ENCODE results near the gene AGXT.

The AGXT gene

GRCh38 chr2:240900141-240900860 is 31.7 kb downstream of the AGXT start:
- H3K27me3 ChIP-seq (ENCODE audit: low read depth, low read length): no peaks in the 10 kb centered on the region
- H3K4me1 ChIP-seq (ENCODE audit: low read length): no peaks in the 10 kb centered on the region
- no peak overlapping the region for H3K27ac ChIP-seq (ENCODE audit: low read length)
- no peak overlapping the region for H3K4me3 ChIP-seq (ENCODE audit: low read length)
- no peak for TF ChIP-seq EZH2phosphoT487 (IDR thresholded peaks at IDR 0.05; ENCODE audit: low read depth)
- no peak for TF ChIP-seq CTCF (IDR thresholded peaks at IDR 0.05; ENCODE audit: low read depth, low read length)
- H2AFZ ChIP-seq (ENCODE audit: low read depth, low read length): no peak overlapping the region
- H3K36me3 ChIP-seq (replicated peaks; ENCODE audit: low read depth, low read length): no peaks in the 10 kb centered on the region
- H3K79me2 ChIP-seq (ENCODE audit: low read length): no peaks in the 10 kb centered on the region
- H3K4me2 ChIP-seq (ENCODE audit: low read length): no peak overlapping the region
- no peak overlapping the region for H3K9ac ChIP-seq (ENCODE audit: low read length)
- no peaks in the 10 kb centered on the region for H4K20me1 ChIP-seq (ENCODE audit: insufficient read depth, low read length)
- H3K9me3 ChIP-seq (ENCODE audit: insufficient read depth, low read length): no peaks in the 10 kb centered on the region

- no peaks in the 10 kb centered on the region for H3K79me2 ChIP-seq (ENCODE audit: low read length)
- no peaks in the 10 kb centered on the region for H3K9me3 ChIP-seq (ENCODE audit: insufficient read depth, low read length)
- H3K27me3 ChIP-seq (ENCODE audit: low read depth, low read length): no peaks in the 10 kb centered on the region
- H3K4me3 ChIP-seq (ENCODE audit: low read length): no peak overlapping the region
- H3K27ac ChIP-seq (ENCODE audit: low read length): no peak overlapping the region
- H4K20me1 ChIP-seq (ENCODE audit: insufficient read depth, low read length): no peaks in the 10 kb centered on the region
- TF ChIP-seq EZH2phosphoT487 (IDR thresholded peaks at IDR 0.05; ENCODE audit: low read depth): no peak
- no peak for TF ChIP-seq CTCF (IDR thresholded peaks at IDR 0.05; ENCODE audit: low read depth, low read length)
- H3K4me1 ChIP-seq (ENCODE audit: low read length): no peaks in the 10 kb centered on the region
- no peak overlapping the region for H3K4me2 ChIP-seq (ENCODE audit: low read length)
- no peak overlapping the region for H3K9ac ChIP-seq (ENCODE audit: low read length)
- no peaks in the 10 kb centered on the region for H3K36me3 ChIP-seq (replicated peaks; ENCODE audit: low read depth, low read length)
- H2AFZ ChIP-seq (ENCODE audit: low read depth, low read length): no peak overlapping the region
Observed at GRCh38 chr2:240901986-240902614, 33.5 kb downstream of the AGXT start.

- Histone ChIP-seq H3K9ac (ENCODE audit: low read length) (no peak overlapping the region), H3K27ac (ENCODE audit: low read length) (no peak overlapping the region), H3K4me2 (ENCODE audit: low read length) (no peak overlapping the region), H3K9me3 (ENCODE audit: insufficient read depth, low read length) (no peaks in the 10 kb centered on the region), H2AFZ (ENCODE audit: low read depth, low read length) (no peak overlapping the region), H3K79me2 (ENCODE audit: low read length) (no peaks in the 10 kb centered on the region), H4K20me1 (ENCODE audit: insufficient read depth, low read length) (no peaks in the 10 kb centered on the region), H3K4me1 (ENCODE audit: low read length) (no peaks in the 10 kb centered on the region), H3K4me3 (ENCODE audit: low read length) (no peak overlapping the region), H3K27me3 (ENCODE audit: low read depth, low read length) (no peaks in the 10 kb centered on the region), H3K36me3 (replicated peaks; ENCODE audit: low read depth, low read length) (no peaks in the 10 kb centered on the region)
- no peak for TF ChIP-seq CTCF (IDR thresholded peaks at IDR 0.05; ENCODE audit: low read depth, low read length)
- no peak for TF ChIP-seq EZH2phosphoT487 (IDR thresholded peaks at IDR 0.05; ENCODE audit: low read depth)
Observed at GRCh38 chr2:240902615-240903041, 34.0 kb downstream of the AGXT start.

- H4K20me1 ChIP-seq (ENCODE audit: insufficient read depth, low read length): no peaks in the 10 kb centered on the region
- H3K4me3 ChIP-seq (ENCODE audit: low read length): no peak overlapping the region
- no peaks in the 10 kb centered on the region for H3K27me3 ChIP-seq (ENCODE audit: low read depth, low read length)
- H3K9ac ChIP-seq (ENCODE audit: low read length): no peak overlapping the region
- H3K9me3 ChIP-seq (ENCODE audit: insufficient read depth, low read length): no peaks in the 10 kb centered on the region
- TF ChIP-seq EZH2phosphoT487 (IDR thresholded peaks at IDR 0.05; ENCODE audit: low read depth) (no peak), CTCF (IDR thresholded peaks at IDR 0.05; ENCODE audit: low read depth, low read length) (no peak)
- H3K79me2 ChIP-seq (ENCODE audit: low read length): no peaks in the 10 kb centered on the region
- no peak overlapping the region for H3K4me2 ChIP-seq (ENCODE audit: low read length)
- no peaks in the 10 kb centered on the region for H3K36me3 ChIP-seq (replicated peaks; ENCODE audit: low read depth, low read length)
- no peaks in the 10 kb centered on the region for H3K4me1 ChIP-seq (ENCODE audit: low read length)
- H2AFZ ChIP-seq (ENCODE audit: low read depth, low read length): no peak overlapping the region
- H3K27ac ChIP-seq (ENCODE audit: low read length): no peak overlapping the region
Observed at GRCh38 chr2:240903191-240904060, 34.8 kb downstream of the AGXT start.
